OCI-LY7 (cell line): Measurements from ENCODE around the gene PALLD.
A peak's percentile ranks its signal among the peaks of the same experiment; 100 is the strongest.

ENCODE experiments used
- CTCF ChIP-seq: fragments of 200-600 bp; sonication (generic); conservative IDR thresholded peaks from 2 replicates; pipeline ENCODE4 v1.5.1; 2014; ENCODE audit warnings: mild to moderate bottlenecking, antibody characterized with exemption, low read length, moderate library complexity, mixed read lengths
- EZH2phosphoT487 ChIP-seq: fragments of 200-600 bp; sonication (generic); IDR thresholded peaks from 2 replicates; pipeline ENCODE4 v1.6.1; 2018; ENCODE audit warnings: low read depth, borderline replicate concordance, mild to moderate bottlenecking, mixed run types, antibody characterized with exemption, low read length, moderate library complexity, mixed read lengths

- peak; percentile 78 for TF ChIP-seq CTCF
- TF ChIP-seq EZH2phosphoT487 = no peak
These were observed 420.4 kb downstream of the PALLD start for GRCh38 chr4:168917138-168917779.
